Epithelial cell of proximal tubule (primary cell): ENCODE measurements around the gene PRMT1. TPM values are rescaled to one million over a fixed set of nuclear protein-coding genes. Genes with fewer than 3 reads are reported as not detected.

Source experiments
- DNase-seq: peaks from one replicate; pipeline ENCODE4 v3.0.0-alpha.2; 2011; ENCODE audit warnings: low read depth
- H3K4me3 ChIP-seq: 2 replicates; pipeline ENCODE4 v1.5.1; 2011; ENCODE audit warnings: low read depth, mild to moderate bottlenecking, low read length
- CTCF ChIP-seq: conservative IDR thresholded peaks from 2 replicates; pipeline ENCODE4 v1.5.1; 2012; ENCODE audit warnings: low read depth, mild to moderate bottlenecking, low read length
- total RNA-seq: library from RNA; depleted of rRNA; stranded (reverse); fragments of >200 nt; gene quantifications from 2 replicates; pipeline ENCODE4 v1.2.3, GENCODE V29; 2015

The PRMT1 gene
- total RNA-seq, 1 donor from 2014 or later = 186 TPM

GRCh38 chr19:49690079-49690655, 13.1 kb downstream of the PRMT1 start:
- no peak for TF ChIP-seq CTCF
- DNase-seq = no peak
- H3K4me3 ChIP-seq = peak overlapping the region; percentile 62

GRCh38 chr19:49690656-49691242, 13.7 kb downstream of the PRMT1 start, which contains the start of gene CPT1C:
Gene CPT1C (plus strand): TSS chr19:49691116. CDS start chr19:49692253, 1,137 bp downstream.
- TF ChIP-seq CTCF = no peak
- DNase-seq = no peak

GRCh38 chr19:49691243-49692146, 14.4 kb downstream of the PRMT1 start:
- peak overlapping the region; percentile 62 for H3K4me3 ChIP-seq
- no peak for TF ChIP-seq CTCF
- DNase-seq = no peak

More at GRCh38 chr19:49690656-49691242, 13.7 kb downstream of the PRMT1 start, which contains the start of gene CPT1C:
- peak within 1 kb of the TSS; percentile 62 for H3K4me3 ChIP-seq

- H3K4me3 ChIP-seq = peak overlapping the region; percentile 62
- no peak for DNase-seq
- no peak for TF ChIP-seq CTCF
Measured at GRCh38 chr19:49692147-49692506, 15.1 kb downstream of the PRMT1 start.

GRCh38 chr19:49696115-49696514, 19.0 kb downstream of the PRMT1 start:
- no peak for TF ChIP-seq CTCF

GRCh38 chr19:49696865-49697264, 19.8 kb downstream of the PRMT1 start:
- DNase-seq = no peak
- no peak for TF ChIP-seq CTCF

More at GRCh38 chr19:49696115-49696514, 19.0 kb downstream of the PRMT1 start:
- no peak for DNase-seq
- no peak overlapping the region for H3K4me3 ChIP-seq

More at GRCh38 chr19:49696865-49697264, 19.8 kb downstream of the PRMT1 start:
- no peak overlapping the region for H3K4me3 ChIP-seq
